A549 (cell line): ENCODE data around the gene FERMT1.

Experiments used
- CEBPB ChIP-seq, 2 experiments: fragments of >200 bp in 1 of 2; sonication (Bioruptor Twin) in 1 of 2; formaldehyde crosslinking in 1 of 2; IDR thresholded peaks; 2 replicates each; pipeline ENCODE4 v1.6.1; 2012 to 2016
- CTCF ChIP-seq: fragments of >200 bp; sonication (Bioruptor Twin); formaldehyde crosslinking; IDR thresholded peaks from 3 replicates; pipeline ENCODE4 v1.5.1; 2016
- EHMT2 ChIP-seq: fragments of 200-600 bp; sonication (generic); IDR thresholded peaks from 2 replicates; pipeline ENCODE4 v1.6.1; 2016; ENCODE audit warnings: antibody characterized with exemption, low read depth, mild to moderate bottlenecking, moderate library complexity
- EP300 ChIP-seq, 2 experiments: fragments of >200 bp; sonication (Bioruptor Twin); formaldehyde crosslinking; IDR thresholded peaks; 2 replicates in 1 of 2; 3 replicates in 1 of 2; pipeline ENCODE4 v1.6.1; 2016 to 2017
- GATA3 ChIP-seq: IDR thresholded peaks from 2 replicates; pipeline ENCODE4 v1.6.1; 2012; ENCODE audit warnings: borderline replicate concordance
- JUN ChIP-seq, 2 experiments: fragments of >200 bp; sonication (Bioruptor Twin); formaldehyde crosslinking; IDR thresholded peaks; 2 replicates in 1 of 2; 3 replicates in 1 of 2; pipeline ENCODE4 v1.6.1; 2016 to 2017
- MAFK ChIP-seq: fragments of 450-650 bp; IDR thresholded peaks from 2 replicates; pipeline ENCODE4 v1.6.1; 2014; ENCODE audit not compliant: partially characterized antibody
- MAX ChIP-seq: IDR thresholded peaks from 2 replicates; pipeline ENCODE4 v1.6.1; 2012
- PHF8 ChIP-seq: fragments of 200-600 bp; sonication (generic); IDR thresholded peaks from 2 replicates; pipeline ENCODE4 v1.6.1; 2016; ENCODE audit warnings: low read depth, mild to moderate bottlenecking, antibody characterized with exemption, moderate library complexity, borderline replicate concordance
- POLR2A ChIP-seq: IDR thresholded peaks from 2 replicates; pipeline ENCODE4 v1.6.1; 2012; ENCODE audit warnings: mild to moderate bottlenecking, low read length
- RAD21 ChIP-seq, 2 experiments: fragments of >200 bp in 1 of 2; sonication (Bioruptor Twin) in 1 of 2; formaldehyde crosslinking in 1 of 2; IDR thresholded peaks in 1 of 2; conservative IDR thresholded peaks in 1 of 2; 2 replicates in 1 of 2; 3 replicates in 1 of 2; pipeline ENCODE4 v1.6.1; 2012 to 2018; ENCODE audit warnings: inconsistent platforms in 1 of 2
- REST ChIP-seq: fragments of 200-600 bp; sonication (generic); IDR thresholded peaks from 2 replicates; pipeline ENCODE4 v1.6.1; 2016; ENCODE audit warnings: antibody characterized with exemption, mild to moderate bottlenecking, moderate library complexity
- RFX5 ChIP-seq: fragments of 450-650 bp; IDR thresholded peaks from 2 replicates; pipeline ENCODE4 v1.7.1; 2014; ENCODE audit warnings: antibody characterized with exemption, mild to moderate bottlenecking, moderate library complexity
- ZFP36 ChIP-seq: fragments of 450-650 bp; IDR thresholded peaks from 2 replicates; pipeline ENCODE4 v1.6.1; 2014; ENCODE audit warnings: borderline replicate concordance; ENCODE audit not compliant: partially characterized antibody

- TF ChIP-seq CEBPB (IDR thresholded peaks at IDR 0.05) (no peak), EP300 (IDR thresholded peaks at IDR 0.05) (no peak), MAX (no peak), CTCF (no peak), EHMT2 (no peak), PHF8 (no peak), REST (no peak), ZFP36 (no peak), POLR2A (no peak), GATA3 (no peak), MAFK (no peak), RFX5 (no peak), JUN (IDR thresholded peaks at IDR 0.05) (no peak), RAD21 (conservative IDR thresholded peaks at IDR 0.05 in 1 of 2, IDR thresholded peaks at IDR 0.05 in 1 of 2) (no peak)
Observed at GRCh38 chr20:6113951-6114350, 8.9 kb downstream of the FERMT1 start.
